ENCODE results near the gene PTPRS. TPM values are rescaled to one million over a fixed set of nuclear protein-coding genes. Genes with fewer than 3 reads are reported as not detected.

PTPRS gene
- total RNA-seq, 6 experiments from 2014 or later, result 78.4 to 102 (median 96.8) TPM

DNA sequence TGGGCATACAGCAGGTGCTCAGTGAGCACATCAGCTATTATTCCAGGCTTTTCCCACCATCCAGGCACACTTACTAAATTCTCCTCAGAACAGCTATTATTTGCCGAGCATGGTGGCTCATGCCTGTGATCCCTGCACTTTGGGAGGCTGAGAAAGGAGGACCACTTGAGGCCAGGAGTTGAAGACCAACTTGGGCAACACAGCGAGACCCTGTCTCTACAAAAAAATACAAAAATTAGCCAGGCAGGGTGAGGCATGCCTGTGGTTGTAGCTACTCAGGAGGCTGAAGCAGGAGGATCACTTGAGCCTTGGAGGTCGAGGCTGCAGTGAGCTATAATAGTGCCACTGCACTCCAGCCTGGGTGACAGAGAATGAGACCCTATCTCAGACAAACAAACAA is 35.4 kb downstream of the PTPRS start:
- peaks cover 13% of the 10 kb centered on the region for H3K27me3 Mint-ChIP-seq (ENCODE audit: insufficient read depth)
- no peaks in the 10 kb centered on the region for H3K4me1 Mint-ChIP-seq (ENCODE audit: low read depth)
- TF ChIP-seq, protein P1, sequence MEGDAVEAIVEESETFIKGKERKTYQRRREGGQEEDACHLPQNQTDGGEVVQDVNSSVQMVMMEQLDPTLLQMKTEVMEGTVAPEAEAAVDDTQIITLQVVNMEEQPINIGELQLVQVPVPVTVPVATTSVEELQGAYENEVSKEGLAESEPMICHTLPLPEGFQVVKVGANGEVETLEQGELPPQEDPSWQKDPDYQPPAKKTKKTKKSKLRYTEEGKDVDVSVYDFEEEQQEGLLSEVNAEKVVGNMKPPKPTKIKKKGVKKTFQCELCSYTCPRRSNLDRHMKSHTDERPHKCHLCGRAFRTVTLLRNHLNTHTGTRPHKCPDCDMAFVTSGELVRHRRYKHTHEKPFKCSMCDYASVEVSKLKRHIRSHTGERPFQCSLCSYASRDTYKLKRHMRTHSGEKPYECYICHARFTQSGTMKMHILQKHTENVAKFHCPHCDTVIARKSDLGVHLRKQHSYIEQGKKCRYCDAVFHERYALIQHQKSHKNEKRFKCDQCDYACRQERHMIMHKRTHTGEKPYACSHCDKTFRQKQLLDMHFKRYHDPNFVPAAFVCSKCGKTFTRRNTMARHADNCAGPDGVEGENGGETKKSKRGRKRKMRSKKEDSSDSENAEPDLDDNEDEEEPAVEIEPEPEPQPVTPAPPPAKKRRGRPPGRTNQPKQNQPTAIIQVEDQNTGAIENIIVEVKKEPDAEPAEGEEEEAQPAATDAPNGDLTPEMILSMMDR (IDR thresholded peaks at IDR 0.05), result no peak

DNA sequence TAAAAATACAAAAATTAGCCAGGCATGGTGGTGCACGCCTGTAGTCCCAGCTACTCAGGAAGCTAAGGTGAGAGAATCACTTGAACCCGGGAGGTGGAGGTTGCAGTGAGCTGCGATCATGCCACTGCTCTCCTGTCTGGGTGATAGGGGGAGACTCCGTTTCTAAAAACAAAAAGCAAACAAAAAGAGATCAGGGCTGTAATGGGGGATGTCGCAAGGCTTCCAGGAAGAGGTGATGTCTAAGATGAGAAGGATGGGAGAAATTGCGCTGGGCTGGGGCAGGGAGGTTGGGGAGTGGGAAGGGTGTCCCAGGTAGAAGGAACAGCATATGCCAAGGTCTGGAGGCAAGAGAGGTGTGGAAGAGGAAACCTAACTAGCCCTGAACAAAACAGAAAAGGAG is 36.1 kb downstream of the PTPRS start:
- Mint-ChIP-seq H3K27ac (no peak overlapping the region), H3K4me1 (ENCODE audit: low read depth) (no peaks in the 10 kb centered on the region), H3K36me3 (ENCODE audit: low read depth) (no peaks in the 10 kb centered on the region), H3K27me3 (ENCODE audit: insufficient read depth) (peaks cover 12% of the 10 kb centered on the region), H3K4me3 (no peak overlapping the region), H3K9me3 (no peaks in the 10 kb centered on the region)
- DNase-seq, result no peak
- TF ChIP-seq, protein P1 (IDR thresholded peaks at IDR 0.05), result no peak

More for the DNA sequence above, 35.4 kb downstream of the PTPRS start:
- H3K36me3 Mint-ChIP-seq (ENCODE audit: low read depth), result no peaks in the 10 kb centered on the region
- H3K27ac Mint-ChIP-seq, result no peak overlapping the region
- no peak for DNase-seq
- no peaks in the 10 kb centered on the region for H3K9me3 Mint-ChIP-seq
- H3K4me3 Mint-ChIP-seq, result no peak overlapping the region

DNA sequence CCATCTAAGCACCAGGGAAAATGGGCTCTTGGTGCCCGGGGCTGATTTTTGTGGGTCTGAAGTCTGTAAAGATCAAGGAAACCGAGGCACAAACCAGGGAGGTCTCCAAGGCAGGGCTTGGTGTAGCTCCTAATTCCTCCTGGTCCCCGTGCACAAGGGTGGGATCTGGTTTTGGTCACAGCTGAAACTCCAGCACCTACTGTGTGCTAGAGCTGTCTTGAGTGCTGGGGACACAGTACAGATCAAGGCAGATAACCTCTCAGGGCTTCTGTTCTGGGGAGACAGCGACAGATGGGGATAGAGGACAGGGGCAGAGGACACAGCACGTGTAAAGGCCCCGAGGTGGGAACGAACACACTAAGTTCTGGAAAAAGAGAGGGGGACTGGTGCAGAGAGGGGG is 37.4 kb downstream of the PTPRS start:
- H3K27me3 Mint-ChIP-seq (ENCODE audit: insufficient read depth), result peaks cover 16% of the 10 kb centered on the region
- DNase-seq, result no peak
- H3K4me1 Mint-ChIP-seq (ENCODE audit: low read depth), result no peaks in the 10 kb centered on the region
- no peaks in the 10 kb centered on the region for H3K9me3 Mint-ChIP-seq
- H3K27ac Mint-ChIP-seq, result no peak overlapping the region
- no peaks in the 10 kb centered on the region for H3K36me3 Mint-ChIP-seq (ENCODE audit: low read depth)
- TF ChIP-seq, protein P1 (IDR thresholded peaks at IDR 0.05), result no peak
- H3K4me3 Mint-ChIP-seq, result no peak overlapping the region

DNA sequence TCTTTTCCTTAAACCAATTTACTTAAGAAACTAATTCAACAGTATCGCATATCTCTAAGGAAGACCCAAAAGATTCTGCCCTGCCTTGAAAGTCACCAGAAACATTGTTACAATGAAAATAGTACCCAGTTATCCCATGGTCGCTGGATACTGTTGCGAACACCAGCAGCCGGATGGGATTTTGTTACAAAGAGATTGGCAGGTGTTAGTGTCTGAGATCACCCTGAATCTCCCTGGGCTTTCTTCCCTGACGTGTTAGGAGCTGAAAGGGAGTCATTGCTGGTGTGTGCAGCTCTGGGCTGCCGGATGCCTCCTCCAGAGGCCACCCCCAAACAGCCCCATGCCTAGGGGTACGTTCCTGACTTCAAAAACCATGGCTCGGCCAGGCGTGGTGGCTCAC is 38.2 kb downstream of the PTPRS start:
- TF ChIP-seq, protein P1 (IDR thresholded peaks at IDR 0.05), result no peak
- DNase-seq, result no peak
- H3K4me3 Mint-ChIP-seq, result no peak overlapping the region
- no peaks in the 10 kb centered on the region for H3K36me3 Mint-ChIP-seq (ENCODE audit: low read depth)
- H3K27ac Mint-ChIP-seq, result no peak overlapping the region
- H3K4me1 Mint-ChIP-seq (ENCODE audit: low read depth), result no peaks in the 10 kb centered on the region
- peaks cover 16% of the 10 kb centered on the region for H3K27me3 Mint-ChIP-seq (ENCODE audit: insufficient read depth)
- no peaks in the 10 kb centered on the region for H3K9me3 Mint-ChIP-seq

DNA sequence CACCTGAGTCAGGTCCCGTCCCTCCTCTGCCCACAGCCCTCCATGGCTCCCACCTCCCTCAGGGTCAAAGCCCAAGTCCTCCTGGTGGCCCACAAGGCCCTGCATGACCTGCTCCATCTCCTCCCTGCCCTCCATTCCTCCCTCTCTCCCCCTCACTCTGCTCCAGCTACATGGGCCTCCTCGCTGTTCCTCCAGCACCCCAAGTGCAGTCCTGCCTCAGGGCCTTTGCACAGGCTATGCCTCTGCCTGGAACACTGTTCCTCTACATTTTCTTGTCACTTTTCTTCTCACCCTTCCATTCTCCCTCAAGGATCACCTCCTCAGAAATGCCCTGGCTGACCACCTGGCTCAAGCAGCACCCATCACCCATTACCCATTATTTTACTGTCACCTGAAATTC is 41.5 kb downstream of the PTPRS start:
- Mint-ChIP-seq H3K27me3 (ENCODE audit: insufficient read depth) (peaks cover 9% of the 10 kb centered on the region), H3K36me3 (ENCODE audit: low read depth) (no peaks in the 10 kb centered on the region), H3K9me3 (no peaks in the 10 kb centered on the region), H3K27ac (no peak overlapping the region), H3K4me1 (ENCODE audit: low read depth) (no peaks in the 10 kb centered on the region), H3K4me3 (no peak overlapping the region)
- TF ChIP-seq, protein P1 (IDR thresholded peaks at IDR 0.05), result no peak
- no peak for DNase-seq

DNA sequence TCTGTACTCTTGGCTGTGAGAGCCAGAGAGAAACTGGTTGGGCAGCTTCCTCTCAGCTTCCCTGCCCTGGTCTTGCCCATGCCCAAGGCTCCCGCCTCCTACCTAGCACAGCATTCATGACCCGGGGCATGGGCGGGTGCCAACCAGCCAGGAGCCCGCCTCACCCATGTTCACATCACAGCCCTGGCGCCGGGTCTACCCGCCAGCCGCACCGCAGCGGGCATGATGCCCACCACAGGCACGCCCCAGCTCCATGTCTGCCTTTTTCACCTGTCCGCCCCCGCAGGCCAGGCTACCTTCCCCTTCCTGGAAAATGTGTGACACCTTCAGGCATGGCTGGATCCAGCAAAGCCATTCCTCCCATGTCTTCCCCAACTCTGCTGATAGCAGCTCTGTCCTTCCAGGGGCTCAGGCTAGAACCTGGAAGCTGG is 42.1 kb downstream of the PTPRS start:
- DNase-seq, result no peak
- Mint-ChIP-seq H3K4me1 (ENCODE audit: low read depth) (no peaks in the 10 kb centered on the region), H3K9me3 (no peaks in the 10 kb centered on the region), H3K27ac (no peak overlapping the region), H3K36me3 (ENCODE audit: low read depth) (no peaks in the 10 kb centered on the region), H3K4me3 (no peak overlapping the region), H3K27me3 (ENCODE audit: insufficient read depth) (peaks cover 9% of the 10 kb centered on the region)
- TF ChIP-seq, protein P1 (IDR thresholded peaks at IDR 0.05), result no peak
